HG03097 (cell line): ENCODE measurements around the gene CCL28.
"Not testable (repeated sequence)": the region's sequence is repeated elsewhere in the genome, so short reads cannot be mapped to it uniquely, and the experiment has no call there.

ENCODE experiments used
- ATAC-seq: cut with Tn5 transposase; IDR thresholded peaks from one replicate; pipeline ENCODE4 v1.9.1; 2021; ENCODE audit not compliant: unreplicated experiment, low FRiP score

CCL28 gene, protein sequence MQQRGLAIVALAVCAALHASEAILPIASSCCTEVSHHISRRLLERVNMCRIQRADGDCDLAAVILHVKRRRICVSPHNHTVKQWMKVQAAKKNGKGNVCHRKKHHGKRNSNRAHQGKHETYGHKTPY

DNA sequence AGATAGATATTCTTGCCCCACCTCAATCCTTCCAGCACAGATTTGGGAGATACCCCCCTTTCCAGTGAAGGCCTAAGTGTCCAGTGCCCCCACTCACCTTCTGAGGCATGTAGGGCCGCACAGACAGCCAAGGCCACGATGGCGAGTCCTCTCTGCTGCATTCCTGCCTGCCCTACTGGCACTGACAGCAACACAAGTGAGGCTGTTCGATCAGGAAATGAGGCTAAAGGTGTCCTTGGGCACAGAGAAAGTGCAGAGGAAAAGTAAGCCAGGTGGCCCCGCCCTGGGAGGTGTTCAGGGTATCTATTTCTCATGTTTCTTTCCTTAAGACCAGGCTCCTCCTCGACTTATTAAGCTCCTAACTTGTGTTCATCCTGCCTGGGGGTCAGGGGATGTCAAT is at the start of gene CCL28:
TSS of gene CCL28 (minus strand) at position 236 of the 400 bp plus-strand sequence. CDS start at position 161, 75 bp downstream.
- no peak for ATAC-seq

DNA sequence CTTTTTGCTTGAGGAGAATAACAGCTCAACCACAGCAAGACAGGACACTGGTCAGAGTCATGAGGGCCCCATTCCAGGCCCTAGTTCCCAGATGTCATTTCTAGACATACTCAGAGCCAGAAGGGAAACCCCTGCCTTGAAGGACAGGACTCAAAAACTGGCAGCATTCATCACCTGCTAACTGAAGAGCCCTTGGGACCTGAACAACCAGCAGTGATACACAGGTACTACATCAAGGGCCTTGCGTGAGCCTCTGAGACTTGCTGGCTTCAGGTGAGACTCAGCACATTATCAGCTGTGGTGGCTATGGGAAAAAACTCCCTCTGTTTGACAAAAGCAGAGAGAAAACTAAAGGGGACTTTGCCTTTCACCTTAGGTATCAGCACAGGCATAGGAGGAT is 48.9 kb upstream of the CCL28 start:
- no peak for ATAC-seq

DNA sequence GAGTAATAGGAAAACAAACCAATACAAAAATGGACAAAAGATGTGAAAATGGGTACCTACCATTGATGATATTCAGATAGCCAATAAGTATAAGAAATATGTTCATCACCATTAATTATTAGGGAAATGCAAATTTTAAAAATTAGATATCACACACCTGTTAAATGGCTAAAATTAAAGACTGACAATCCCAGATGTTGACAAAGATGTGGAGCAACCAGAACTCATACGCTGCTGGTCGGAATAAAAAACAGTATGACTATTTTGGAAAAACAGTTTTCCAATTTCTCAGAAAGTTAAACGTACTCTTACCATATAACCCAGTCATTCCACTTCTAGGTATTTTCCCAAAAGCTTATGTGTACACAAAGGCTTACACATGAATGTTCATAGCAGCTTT is 44.4 kb upstream of the CCL28 start:
- no peak for ATAC-seq

DNA sequence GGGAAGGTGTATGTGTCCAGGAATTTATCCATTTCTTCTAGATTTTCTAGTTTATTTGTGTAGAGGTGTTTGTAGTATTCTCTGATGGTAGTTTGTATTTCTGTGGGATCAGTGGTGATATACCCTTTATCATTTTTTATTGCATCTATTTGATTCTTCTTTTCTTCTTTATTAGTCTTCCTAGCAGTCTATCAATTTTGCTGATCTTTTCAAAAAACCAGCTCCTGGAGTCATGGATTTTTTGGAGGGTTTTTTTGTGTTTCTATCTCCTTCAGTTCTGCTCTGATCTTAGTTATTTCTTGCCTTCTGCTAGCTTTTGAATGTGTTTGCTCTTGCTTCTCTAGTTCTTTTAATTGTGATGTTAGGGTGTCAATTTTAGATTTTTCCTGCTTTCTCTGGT is 29.4 kb upstream of the CCL28 start:
- not testable (repeated sequence) for ATAC-seq

DNA sequence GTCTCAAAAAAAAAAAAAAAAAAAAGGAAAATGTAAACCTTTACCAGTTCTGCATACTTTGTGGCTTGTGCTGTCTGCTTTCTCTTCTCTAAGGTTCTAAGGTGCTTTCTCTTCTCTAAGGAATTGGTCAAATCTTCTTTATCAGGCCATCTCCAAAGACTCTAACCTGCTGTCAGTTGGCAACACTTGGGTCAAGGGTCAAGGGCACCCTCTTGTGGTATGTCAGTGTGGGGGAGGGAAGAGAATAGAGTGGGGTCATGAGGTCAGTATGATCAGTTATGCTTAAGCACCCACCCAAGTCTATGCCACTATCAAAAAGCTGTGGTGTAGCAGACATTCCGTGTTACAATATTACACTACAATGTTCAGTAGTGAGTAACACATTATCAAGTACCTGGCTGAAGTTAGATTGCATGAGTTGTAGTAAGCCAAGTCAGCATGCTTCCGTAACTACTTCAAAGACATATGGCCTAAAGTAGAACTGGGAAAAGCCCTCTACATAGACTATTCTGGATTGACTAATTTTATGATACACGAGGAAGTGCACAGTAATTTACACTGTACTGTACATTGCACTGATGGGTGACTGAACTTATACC is 25.0 kb upstream of the CCL28 start:
- ATAC-seq = no peak

DNA sequence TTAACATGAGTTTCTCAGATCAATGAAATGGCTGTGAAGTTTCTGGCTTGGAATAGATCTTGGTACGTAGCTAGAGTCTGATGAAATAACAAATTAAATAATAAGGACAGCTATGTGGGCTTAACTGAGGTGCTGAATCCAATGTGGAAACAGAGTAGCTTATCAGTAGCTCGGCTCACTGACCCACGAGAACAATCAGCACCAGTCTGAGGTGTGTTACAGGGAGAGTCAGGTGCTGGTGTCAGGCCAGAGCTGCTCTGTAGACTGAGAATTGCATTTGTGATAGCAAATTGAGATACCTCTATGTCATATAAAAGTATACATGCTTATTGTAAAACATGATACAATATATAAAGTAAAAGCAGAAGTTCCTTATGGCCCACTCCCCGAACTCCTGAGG is 21.2 kb upstream of the CCL28 start:
- ATAC-seq = no peak

DNA sequence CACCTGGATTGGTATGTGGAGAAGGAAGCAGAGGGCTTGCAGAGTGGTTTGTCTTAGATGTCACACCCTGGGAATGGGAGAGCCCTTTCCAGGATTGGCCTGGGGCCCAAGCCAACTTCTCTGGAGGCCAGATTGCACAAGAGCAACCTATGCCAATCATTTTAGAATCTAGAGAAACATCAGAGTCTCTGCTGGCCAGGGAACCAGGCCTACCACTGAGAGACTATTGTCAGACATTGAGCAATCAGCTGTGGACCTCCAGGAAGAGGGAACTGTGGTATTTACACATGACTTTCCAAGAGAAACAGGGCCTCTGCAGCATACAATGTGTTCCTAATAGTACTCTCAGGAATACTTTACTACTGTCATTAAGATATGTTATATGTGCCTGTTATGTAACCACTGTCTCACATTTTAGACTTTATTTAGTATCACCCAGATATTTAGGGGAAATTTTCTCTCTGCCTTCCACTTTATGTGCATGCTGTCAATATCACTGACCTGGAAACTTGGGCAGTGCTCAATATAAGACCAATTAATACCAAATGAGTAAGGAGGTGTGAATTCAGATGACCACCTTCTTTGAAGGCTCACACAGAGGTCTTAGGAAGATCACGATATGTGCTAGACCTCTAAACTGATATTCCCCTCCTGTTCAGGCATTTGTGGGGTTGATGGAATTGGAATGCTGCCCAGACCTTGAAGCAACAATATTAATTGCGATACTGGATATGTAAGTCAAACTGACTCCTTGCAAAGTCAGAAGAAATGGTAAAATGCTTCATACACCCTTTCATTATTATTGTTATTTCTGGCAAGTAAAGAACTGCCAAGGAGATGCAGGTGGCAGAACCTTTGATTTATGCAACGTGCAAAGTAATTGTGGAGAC is 20.5 kb upstream of the CCL28 start:
- no peak for ATAC-seq

DNA sequence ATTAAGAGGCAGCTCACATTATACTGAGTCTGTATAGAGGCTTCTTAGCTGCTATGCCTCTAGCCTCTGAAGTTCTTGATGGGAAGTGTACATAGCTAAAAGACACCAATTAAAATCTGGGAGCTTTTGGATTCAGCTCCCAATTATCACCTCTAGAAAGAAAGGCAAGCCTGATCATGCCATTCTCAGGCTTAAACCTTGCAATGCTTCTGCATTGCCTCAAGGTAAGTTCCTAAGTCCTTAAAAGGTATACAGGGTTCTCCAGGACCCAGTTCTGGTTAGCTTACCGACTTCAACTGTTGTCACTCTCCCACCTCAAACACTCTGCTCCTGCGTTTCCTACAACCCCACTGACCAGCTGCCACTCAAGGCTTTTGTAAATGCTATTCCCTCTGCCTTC is 17.5 kb upstream of the CCL28 start:
- no peak for ATAC-seq

DNA sequence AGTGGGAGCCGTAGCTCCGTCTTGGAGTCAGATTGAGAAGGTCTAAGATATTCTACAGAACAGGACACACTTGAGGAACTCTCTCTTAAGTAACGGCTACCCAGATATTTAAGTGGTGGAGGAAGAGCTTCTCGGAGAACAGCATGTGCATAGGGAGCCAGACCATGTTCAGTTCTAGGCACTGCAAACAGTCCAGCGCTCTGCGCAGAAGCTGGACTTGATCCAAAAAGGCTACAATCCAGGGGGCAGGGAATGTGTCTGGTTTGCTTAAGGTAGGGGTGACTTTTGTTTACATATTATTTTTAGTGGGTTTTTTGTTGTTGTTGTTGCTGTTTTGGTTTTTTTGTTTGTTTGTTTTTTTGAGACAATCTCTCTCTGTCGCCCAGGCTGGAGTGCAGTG is 16.8 kb upstream of the CCL28 start:
- no peak for ATAC-seq

DNA sequence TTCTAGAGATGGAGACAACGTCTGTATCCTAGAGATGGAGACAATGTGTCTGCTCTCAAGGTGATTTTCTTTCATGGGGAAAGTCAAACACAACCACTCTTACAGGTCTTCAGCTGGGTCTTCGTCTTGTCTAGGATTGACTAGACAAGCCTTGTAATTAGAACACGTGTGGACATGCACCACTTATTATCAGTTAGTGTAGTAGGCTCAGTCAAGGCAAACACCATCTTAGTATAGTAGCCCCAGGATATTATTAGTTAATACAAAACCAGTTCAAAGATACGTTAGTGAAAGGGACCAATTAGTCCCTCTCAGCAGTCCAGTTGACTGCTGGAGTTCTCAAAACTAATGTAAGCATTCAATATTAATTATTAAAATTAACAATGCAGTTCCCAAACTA is 15.1 kb upstream of the CCL28 start:
- no peak for ATAC-seq

DNA sequence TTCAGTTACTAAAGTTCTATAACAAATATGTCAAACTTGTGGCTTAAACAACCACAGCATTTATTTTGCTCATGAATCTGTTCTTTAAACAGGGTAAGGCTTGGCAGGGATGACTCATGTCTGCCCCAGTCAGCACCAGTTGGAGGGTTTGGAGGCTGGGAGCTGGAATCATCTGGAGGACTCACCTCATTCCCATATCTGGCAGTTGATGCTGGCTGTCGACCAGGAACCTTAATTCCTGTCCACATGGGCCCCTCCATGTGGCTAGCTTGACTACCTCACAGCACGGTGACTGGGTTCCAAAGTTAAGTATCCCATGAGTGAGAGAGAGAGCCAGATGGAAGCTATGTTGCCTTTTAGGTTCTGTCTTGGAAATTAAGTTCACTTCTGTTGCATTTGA is 13.8 kb upstream of the CCL28 start:
- ATAC-seq = no peak

DNA sequence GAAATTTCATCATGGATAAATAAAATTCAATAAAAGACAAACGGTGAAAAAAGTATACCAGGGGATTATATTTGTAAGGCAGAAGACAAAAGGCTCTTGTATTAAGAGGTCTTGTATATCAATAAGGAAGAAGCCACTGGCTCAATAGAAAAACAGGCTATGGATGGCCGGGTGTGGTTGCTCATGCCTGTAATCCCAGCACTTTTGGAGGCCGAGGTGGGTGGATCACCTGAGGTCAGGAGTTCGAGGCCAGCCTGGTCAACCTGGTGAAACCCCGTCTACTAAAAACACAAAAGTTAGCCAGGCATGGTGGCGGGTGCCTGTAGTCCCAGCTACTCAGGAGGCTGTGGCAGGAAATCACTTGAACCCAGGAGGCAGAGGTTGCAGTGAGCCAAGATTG is 10.9 kb upstream of the CCL28 start:
- ATAC-seq = not testable (repeated sequence)

DNA sequence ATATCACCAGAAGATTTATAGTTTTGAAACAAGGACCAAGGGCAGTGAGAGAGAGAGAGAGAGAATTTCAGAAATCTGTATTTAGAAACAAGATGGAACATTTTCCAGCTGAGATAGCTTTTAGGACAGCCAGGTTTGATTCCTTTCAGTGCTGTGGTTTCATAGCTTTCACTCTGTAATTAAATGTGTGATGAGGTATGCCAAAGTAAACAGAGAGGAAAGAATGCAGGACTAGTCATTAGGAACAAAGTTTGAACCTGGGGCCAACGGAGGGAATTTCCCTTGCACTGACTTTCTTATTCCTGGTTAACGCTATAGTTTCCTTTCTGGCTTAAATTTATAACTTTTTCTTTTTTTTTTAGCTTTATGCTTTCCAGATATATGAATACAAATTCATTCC is 10.0 kb upstream of the CCL28 start:
- no peak for ATAC-seq

DNA sequence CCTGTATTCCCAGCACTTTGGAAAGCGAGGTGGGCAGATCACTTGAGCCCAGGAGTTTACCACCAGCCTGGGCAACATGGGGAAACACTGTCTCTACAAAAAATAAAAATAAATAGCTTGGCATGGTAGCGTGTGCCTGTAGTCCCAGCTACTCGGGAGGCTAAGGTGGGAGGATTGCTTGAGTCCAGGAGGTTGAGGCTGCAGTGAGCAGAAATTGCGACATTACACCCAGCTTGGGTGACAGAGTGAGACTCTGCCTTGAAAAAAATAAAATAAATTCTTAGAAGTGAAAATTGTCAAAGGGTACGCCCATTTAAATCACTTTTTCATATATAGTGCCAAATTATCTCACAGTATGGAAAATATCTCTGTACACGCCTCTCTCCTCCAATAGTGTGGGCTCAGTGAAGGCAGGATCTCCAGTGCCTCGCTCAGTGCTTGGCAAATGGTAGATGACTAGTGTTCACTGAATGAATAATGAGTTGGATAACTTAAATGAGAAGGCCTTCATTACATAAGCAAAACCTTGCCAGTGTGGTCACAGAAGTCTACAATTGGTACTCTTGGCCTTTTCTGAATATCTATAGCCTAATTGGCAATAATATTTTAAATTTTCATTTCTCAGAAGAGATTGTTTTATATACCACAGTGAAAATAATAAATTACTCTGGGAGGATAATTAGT is 9.4 kb upstream of the CCL28 start:
- ATAC-seq = no peak

DNA sequence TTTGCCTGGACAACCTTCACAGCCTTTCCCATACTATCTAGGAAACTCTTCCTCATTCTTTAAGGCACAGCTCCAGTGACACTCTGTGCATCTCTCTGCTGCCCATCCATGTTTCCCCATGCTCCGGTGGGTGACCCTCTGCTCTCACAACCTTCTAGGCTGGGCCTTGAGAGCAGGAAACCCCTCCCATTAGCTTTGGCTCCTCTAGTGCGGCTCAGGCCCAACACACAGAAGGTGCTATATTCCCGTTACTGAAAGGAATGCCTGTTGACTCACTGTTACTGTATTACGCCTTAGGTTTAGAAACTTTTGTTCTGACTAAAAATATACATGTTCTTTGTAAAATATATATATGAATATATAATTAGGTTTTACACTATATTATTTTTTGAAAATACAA is 8.1 kb upstream of the CCL28 start:
- no peak for ATAC-seq

DNA sequence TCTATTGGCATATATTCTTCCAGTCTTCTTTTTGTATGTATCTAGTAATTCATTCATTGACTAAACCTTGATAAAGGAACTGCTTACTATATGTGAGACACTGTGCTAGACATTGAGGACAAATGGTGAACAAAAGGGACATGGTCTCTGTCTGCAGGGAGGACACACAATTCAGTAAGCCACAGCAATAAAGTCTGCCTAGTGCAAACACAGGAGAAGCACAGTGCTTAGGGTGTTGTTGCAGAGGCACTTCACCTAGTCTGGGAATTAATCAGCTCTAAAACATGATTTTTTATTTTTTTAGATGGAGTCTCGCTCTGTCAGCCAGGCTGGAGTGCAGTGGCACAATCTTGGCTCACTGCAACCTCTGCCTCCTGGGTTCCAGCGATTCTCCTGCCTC is 6.4 kb upstream of the CCL28 start:
- no peak for ATAC-seq

DNA sequence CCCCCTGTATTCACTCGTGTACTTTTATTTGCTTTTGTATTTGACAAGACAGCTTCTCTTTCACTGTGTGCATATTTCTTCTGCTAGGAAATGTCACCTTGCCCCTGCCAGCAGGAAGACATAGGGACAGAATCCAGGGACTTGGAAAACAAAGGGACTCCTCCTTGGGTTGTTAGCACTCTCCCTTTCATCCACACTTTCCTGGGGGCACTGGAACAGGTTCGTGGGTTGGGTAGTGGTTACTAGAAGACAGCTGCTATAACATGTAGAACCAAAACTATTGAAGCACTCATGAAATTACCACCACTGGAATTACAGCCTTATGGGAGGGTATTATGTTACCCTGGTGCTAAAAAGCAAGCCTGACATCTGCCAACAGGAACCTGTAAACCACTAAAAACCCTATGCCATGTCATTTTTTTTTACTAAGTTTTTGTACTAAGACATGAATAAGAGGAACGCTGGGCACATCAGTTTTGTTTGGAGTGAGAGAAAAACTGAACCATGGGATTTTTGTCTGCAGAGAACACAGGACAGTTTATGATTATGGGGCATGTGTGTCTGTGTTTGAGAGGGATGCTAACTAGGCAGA is 4.7 kb upstream of the CCL28 start:
- no peak for ATAC-seq

DNA sequence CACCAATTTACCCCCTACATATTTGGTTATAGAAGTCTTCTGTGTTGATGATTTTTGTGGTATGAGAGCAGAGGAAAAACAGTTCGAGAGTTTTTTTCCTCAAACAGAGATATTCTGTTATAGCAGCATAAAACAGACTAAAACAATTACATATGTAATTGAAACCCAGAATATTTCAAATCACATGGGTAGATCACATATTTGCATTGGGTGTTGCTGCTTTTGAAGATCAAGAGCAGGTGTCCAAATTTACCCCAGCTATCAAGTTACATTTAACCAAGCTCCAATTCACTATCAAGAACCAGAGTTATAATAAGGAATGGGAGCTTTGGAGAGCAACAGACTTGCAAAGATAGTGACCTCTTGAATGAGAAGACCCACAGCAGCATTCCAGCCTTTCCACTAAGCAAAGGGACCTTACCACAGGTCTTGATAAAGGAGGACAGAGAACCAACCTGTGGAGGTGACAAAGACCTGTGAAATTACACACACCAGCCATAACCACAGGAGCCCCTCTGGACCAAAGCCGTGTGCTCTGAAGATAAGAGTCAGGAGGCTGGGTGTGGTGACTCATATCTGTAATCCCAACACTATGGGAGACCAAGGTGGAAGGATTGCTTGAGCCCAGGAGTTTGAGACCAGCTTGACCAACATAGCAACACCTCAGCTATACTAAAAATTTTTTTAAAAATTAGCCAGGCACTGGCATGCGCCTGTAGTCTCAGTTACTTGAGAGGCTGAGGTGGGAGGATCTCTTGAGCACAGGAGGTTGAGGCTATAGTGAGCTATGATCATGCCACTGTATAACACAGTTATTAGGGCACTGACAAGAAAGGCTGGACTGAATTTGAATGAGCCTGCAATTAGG is 4.0 kb upstream of the CCL28 start:
- ATAC-seq = no peak

DNA sequence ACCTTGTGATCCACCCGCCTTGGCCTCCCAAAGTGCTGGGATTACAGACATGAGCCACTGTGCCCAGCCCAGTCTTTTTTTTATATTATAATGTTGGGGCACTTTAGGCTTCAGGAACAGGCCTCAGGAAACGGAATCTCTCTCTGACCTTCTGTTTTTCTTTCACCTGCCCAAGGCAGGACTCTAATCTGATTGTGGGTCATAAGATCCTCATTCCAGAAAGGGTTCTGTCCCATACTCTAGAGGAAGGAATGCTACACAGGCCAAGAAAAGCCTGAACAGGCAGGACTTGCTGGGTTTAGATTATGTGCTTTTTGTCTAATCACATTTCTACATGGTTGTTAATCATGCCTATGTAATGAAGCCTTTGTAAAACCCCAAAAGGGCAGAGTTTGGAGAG is 1.8 kb upstream of the CCL28 start:
- no peak for ATAC-seq

DNA sequence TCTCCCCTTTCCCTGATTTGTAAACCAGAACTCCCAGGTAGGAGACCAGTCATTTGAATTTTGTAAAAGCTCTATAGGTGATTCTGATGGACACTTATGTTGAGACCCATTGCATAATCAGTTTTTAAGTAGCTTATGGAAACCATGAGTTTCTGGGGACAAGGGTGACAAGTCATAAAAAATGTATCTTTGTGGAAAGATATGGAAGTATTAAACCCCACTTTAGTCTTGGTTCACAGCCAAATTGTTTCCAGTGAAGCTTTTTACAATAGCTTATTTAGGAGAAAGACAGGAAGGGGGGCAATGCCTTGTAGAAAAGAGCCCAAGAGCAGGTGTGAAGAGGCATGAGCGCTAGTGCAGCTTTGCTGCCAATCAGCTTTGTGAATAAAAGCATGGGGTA is 453 bp upstream of the CCL28 start:
- ATAC-seq = no peak
